ENCODE results near the gene VSIG4.

GRCh38 chrX:65999563-66000148 is 40.2 kb downstream of the VSIG4 start:
- TF ChIP-seq CTCF (tag by site-specific recombination; IDR thresholded peaks at IDR 0.05) (no peak), REST (tag by site-specific recombination; IDR thresholded peaks at IDR 0.05) (no peak), MYNN (tag by site-specific recombination; IDR thresholded peaks at IDR 0.05; ENCODE audit: borderline replicate concordance) (no peak)
